ENCODE results near the gene SH3GL1. TPM values are rescaled to one million over a fixed set of nuclear protein-coding genes. Genes with fewer than 3 reads are reported as not detected.

The SH3GL1 gene
- total RNA-seq, 1 donor from 2014 or later = 101 TPM

DNA sequence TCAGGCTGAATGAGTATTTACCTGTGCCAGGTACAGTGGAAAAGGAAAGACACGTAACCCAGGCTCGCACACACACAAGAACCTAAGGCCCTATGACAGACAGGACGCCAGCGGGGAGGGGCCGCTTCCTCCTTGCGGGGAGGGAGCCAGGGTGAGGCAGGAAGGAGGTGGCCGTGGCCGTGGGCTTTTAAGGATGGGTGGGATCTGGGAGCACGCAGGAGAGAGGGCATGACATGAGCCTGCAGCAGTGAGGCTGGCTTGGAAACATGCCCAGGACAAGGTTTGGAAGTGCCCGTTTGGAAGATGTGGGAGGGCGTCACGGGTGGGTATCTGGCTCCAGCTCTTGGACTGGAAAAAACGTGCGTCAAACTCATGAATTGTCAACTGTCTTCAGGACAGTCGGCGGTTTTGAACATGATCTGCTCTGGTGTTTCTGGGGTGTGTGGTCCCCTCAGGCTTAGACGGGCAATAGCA lies 20.1 kb downstream of the SH3GL1 start:
- Histone ChIP-seq H3K27ac (ENCODE audit: low read depth, low read length) (no peak overlapping the region), H3K36me3 (ENCODE audit: insufficient read depth, low read length) (no peaks in the 10 kb centered on the region), H3K27me3 (ENCODE audit: insufficient read depth, low read length) (no peaks in the 10 kb centered on the region), H2AFZ (ENCODE audit: low read depth, low read length) (no peak overlapping the region), H3K9me3 (ENCODE audit: insufficient read depth, low read depth, low read length) (no peaks in the 10 kb centered on the region), H3K79me2 (ENCODE audit: insufficient read depth, low read length) (peaks cover 93% of the 10 kb centered on the region), H3K4me3 (ENCODE audit: insufficient read depth, low read depth, low read length) (no peak overlapping the region), H3K4me1 (ENCODE audit: insufficient read depth, low read length) (peaks cover 35% of the 10 kb centered on the region), H4K20me1 (ENCODE audit: insufficient read depth, low read length) (peaks cover 96% of the 10 kb centered on the region), H3K4me2 (ENCODE audit: low read length) (no peak overlapping the region), H3K9ac (ENCODE audit: low read length) (no peak overlapping the region)
- FAIRE-seq = no peak
- Mint-ChIP-seq H3K27me3 (ENCODE audit: low read depth, unreplicated experiment) (no peaks in the 10 kb centered on the region), H3K4me3 (ENCODE audit: unreplicated experiment) (no peak overlapping the region), H3K9me3 (ENCODE audit: unreplicated experiment) (no peaks in the 10 kb centered on the region), H3K27ac (ENCODE audit: unreplicated experiment) (peak overlapping the region; percentile 41), H3K36me3 (ENCODE audit: low read depth, unreplicated experiment) (peaks cover 7% of the 10 kb centered on the region), H3K4me1 (ENCODE audit: low read depth, unreplicated experiment) (peaks cover 38% of the 10 kb centered on the region)
- no peak for DNase-seq (ENCODE audit: low read depth)
- TF ChIP-seq EZH2 (IDR thresholded peaks at IDR 0.05; ENCODE audit: insufficient read depth, low read length) = no peak
- TF ChIP-seq, protein P1, sequence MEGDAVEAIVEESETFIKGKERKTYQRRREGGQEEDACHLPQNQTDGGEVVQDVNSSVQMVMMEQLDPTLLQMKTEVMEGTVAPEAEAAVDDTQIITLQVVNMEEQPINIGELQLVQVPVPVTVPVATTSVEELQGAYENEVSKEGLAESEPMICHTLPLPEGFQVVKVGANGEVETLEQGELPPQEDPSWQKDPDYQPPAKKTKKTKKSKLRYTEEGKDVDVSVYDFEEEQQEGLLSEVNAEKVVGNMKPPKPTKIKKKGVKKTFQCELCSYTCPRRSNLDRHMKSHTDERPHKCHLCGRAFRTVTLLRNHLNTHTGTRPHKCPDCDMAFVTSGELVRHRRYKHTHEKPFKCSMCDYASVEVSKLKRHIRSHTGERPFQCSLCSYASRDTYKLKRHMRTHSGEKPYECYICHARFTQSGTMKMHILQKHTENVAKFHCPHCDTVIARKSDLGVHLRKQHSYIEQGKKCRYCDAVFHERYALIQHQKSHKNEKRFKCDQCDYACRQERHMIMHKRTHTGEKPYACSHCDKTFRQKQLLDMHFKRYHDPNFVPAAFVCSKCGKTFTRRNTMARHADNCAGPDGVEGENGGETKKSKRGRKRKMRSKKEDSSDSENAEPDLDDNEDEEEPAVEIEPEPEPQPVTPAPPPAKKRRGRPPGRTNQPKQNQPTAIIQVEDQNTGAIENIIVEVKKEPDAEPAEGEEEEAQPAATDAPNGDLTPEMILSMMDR (IDR thresholded peaks at IDR 0.05; ENCODE audit: insufficient read depth, low read depth, low read length) = no peak

DNA sequence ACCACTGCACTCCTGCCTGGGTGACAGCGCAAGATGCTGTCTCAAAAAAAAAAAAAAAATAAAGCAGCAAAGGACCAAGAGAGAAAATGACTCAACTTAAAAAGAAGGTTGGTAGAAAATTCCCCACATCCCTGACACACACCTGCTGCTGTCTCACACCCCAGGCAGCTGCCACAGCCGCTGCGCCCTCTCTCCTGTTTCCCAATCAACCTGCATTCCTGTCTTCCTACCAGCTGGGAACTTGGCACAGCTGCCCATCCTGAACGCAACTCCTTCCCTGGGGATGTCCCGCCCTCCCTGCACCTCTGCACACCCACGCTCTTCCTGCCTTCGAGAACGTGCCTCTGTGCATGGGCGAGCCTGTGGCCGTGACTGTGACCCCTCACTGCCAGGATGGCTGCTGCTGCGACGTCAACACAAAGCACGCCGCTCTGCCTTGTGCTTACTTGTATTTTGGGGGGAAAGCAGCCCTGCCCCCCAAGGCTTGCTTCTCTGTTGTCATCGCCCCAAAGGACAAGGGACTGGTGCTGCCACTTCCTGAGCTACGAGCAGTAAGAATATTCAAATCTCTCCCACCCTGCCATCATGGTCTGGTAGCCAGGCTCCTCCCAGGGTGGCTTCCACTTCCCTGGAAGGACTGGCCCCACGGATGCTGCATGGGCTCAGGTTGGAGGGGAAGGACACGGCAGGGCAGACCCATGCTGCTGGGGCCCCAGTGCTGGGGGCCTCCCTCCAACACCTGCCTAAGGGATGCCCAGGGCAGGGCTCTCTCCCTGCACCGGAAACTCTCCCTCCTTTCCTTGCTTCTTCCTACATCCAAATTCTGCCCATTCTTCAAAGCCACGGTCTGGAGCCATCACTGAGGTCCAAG lies 20.7 kb downstream of the SH3GL1 start:
- H3K9ac ChIP-seq (ENCODE audit: low read length) = no peak overlapping the region
- H3K4me3 ChIP-seq (ENCODE audit: insufficient read depth, low read depth, low read length) = no peak overlapping the region
- H2AFZ ChIP-seq (ENCODE audit: low read depth, low read length) = no peak overlapping the region
- Mint-ChIP-seq H3K9me3 (ENCODE audit: unreplicated experiment) (no peaks in the 10 kb centered on the region), H3K36me3 (ENCODE audit: low read depth, unreplicated experiment) (peaks cover 7% of the 10 kb centered on the region), H3K4me3 (ENCODE audit: unreplicated experiment) (no peak overlapping the region), H3K4me1 (ENCODE audit: low read depth, unreplicated experiment) (peaks cover 34% of the 10 kb centered on the region), H3K27me3 (ENCODE audit: low read depth, unreplicated experiment) (no peaks in the 10 kb centered on the region), H3K27ac (ENCODE audit: unreplicated experiment) (no peak overlapping the region)
- FAIRE-seq = no peak
- no peak overlapping the region for H3K27ac ChIP-seq (ENCODE audit: low read depth, low read length)
- H3K27me3 ChIP-seq (ENCODE audit: insufficient read depth, low read length) = no peaks in the 10 kb centered on the region
- no peaks in the 10 kb centered on the region for H3K36me3 ChIP-seq (ENCODE audit: insufficient read depth, low read length)
- TF ChIP-seq EZH2 (IDR thresholded peaks at IDR 0.05; ENCODE audit: insufficient read depth, low read length) = no peak
- TF ChIP-seq, protein P1 (IDR thresholded peaks at IDR 0.05; ENCODE audit: insufficient read depth, low read depth, low read length) = no peak
- H3K9me3 ChIP-seq (ENCODE audit: insufficient read depth, low read depth, low read length) = no peaks in the 10 kb centered on the region
- peaks cover 93% of the 10 kb centered on the region for H3K79me2 ChIP-seq (ENCODE audit: insufficient read depth, low read length)
- peak overlapping the region; percentile 25 for H3K4me2 ChIP-seq (ENCODE audit: low read length)
- peaks cover 41% of the 10 kb centered on the region for H3K4me1 ChIP-seq (ENCODE audit: insufficient read depth, low read length)
- H4K20me1 ChIP-seq (ENCODE audit: insufficient read depth, low read length) = peaks cover 96% of the 10 kb centered on the region
- peak; percentile 69 for DNase-seq (ENCODE audit: low read depth)

DNA sequence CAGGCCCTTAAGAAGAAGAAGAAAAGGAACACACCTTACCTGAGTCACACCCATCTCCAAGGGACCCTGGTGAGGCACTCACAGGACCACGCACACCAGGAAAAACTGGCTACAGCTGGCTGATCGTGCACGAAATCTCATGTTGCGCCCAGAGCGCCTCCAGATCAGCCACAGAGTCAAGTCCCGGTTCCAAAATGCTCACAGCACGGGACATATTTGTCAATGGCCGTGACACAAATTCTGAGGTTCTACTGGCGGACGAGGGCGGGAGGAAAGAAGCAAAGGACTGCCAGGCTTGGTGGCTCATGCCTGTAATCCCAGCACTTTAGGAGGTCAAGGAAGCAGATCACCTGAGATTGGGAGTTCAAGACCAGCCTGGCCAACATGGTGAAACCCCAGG lies 21.5 kb downstream of the SH3GL1 start:
- Mint-ChIP-seq H3K4me3 (ENCODE audit: unreplicated experiment) (no peak overlapping the region), H3K9me3 (ENCODE audit: unreplicated experiment) (no peaks in the 10 kb centered on the region), H3K4me1 (ENCODE audit: low read depth, unreplicated experiment) (peaks cover 35% of the 10 kb centered on the region), H3K27ac (ENCODE audit: unreplicated experiment) (no peak overlapping the region), H3K36me3 (ENCODE audit: low read depth, unreplicated experiment) (peaks cover 8% of the 10 kb centered on the region), H3K27me3 (ENCODE audit: low read depth, unreplicated experiment) (no peaks in the 10 kb centered on the region)
- H3K27me3 ChIP-seq (ENCODE audit: insufficient read depth, low read length) = no peaks in the 10 kb centered on the region
- peaks cover 93% of the 10 kb centered on the region for H3K79me2 ChIP-seq (ENCODE audit: insufficient read depth, low read length)
- H2AFZ ChIP-seq (ENCODE audit: low read depth, low read length) = no peak overlapping the region
- no peak for FAIRE-seq
- no peaks in the 10 kb centered on the region for H3K36me3 ChIP-seq (ENCODE audit: insufficient read depth, low read length)
- no peak overlapping the region for H3K4me2 ChIP-seq (ENCODE audit: low read length)
- no peak for TF ChIP-seq EZH2 (IDR thresholded peaks at IDR 0.05; ENCODE audit: insufficient read depth, low read length)
- no peak overlapping the region for H3K4me3 ChIP-seq (ENCODE audit: insufficient read depth, low read depth, low read length)
- H4K20me1 ChIP-seq (ENCODE audit: insufficient read depth, low read length) = peaks cover 95% of the 10 kb centered on the region
- H3K9me3 ChIP-seq (ENCODE audit: insufficient read depth, low read depth, low read length) = no peaks in the 10 kb centered on the region
- H3K9ac ChIP-seq (ENCODE audit: low read length) = no peak overlapping the region
- no peak for DNase-seq (ENCODE audit: low read depth)
- H3K27ac ChIP-seq (ENCODE audit: low read depth, low read length) = no peak overlapping the region
- H3K4me1 ChIP-seq (ENCODE audit: insufficient read depth, low read length) = peaks cover 48% of the 10 kb centered on the region
